ENCODE data around the gene TBC1D2B.

Gene TBC1D2B

GRCh38 chr15:78079298-78080087, 2.0 kb upstream of the TBC1D2B start:
- Histone ChIP-seq H3K9me3 (ENCODE audit: control insufficient read depth, low read length) (no peaks in the 10 kb centered on the region), H3K4me1 (peaks cover 4% of the 10 kb centered on the region), H3K9ac (no peak overlapping the region), H3K36me3 (ENCODE audit: control insufficient read depth, insufficient read depth, low read length) (no peaks in the 10 kb centered on the region), H2AFZ (no peak overlapping the region), H3K4me2 (ENCODE audit: low read length) (no peak overlapping the region), H3K27ac (no peak overlapping the region), H3K4me3 (ENCODE audit: low read depth, low read length) (no peak overlapping the region), H3K27me3 (ENCODE audit: control insufficient read depth, insufficient read depth, low read length) (no peaks in the 10 kb centered on the region), H3K79me2 (peaks cover under 1% of the 10 kb centered on the region)
- TF ChIP-seq CTCF (IDR thresholded peaks at IDR 0.05) = no peak

GRCh38 chr15:78077871-78078210, 330 bp upstream of the TBC1D2B start:
- Histone ChIP-seq H3K9ac (no peak overlapping the region), H3K36me3 (ENCODE audit: control insufficient read depth, insufficient read depth, low read length) (no peaks in the 10 kb centered on the region), H3K79me2 (peaks cover 2% of the 10 kb centered on the region), H3K27ac (peak overlapping the region; percentile 49), H3K4me1 (peaks cover 4% of the 10 kb centered on the region), H3K4me3 (ENCODE audit: low read depth, low read length) (peak overlapping the region; percentile 47), H2AFZ (peak overlapping the region; percentile 80), H3K9me3 (ENCODE audit: control insufficient read depth, low read length) (no peaks in the 10 kb centered on the region), H3K4me2 (ENCODE audit: low read length) (peak overlapping the region; percentile 81), H3K27me3 (ENCODE audit: control insufficient read depth, insufficient read depth, low read length) (no peaks in the 10 kb centered on the region)
- no peak for TF ChIP-seq CTCF (IDR thresholded peaks at IDR 0.05)

- Histone ChIP-seq H3K79me2 (peaks cover 2% of the 10 kb centered on the region), H3K36me3 (ENCODE audit: control insufficient read depth, insufficient read depth, low read length) (no peaks in the 10 kb centered on the region), H2AFZ (peak overlapping the region; percentile 75), H3K9ac (no peak overlapping the region), H3K27ac (peak overlapping the region; percentile 71), H3K4me1 (peaks cover 7% of the 10 kb centered on the region), H3K27me3 (ENCODE audit: control insufficient read depth, insufficient read depth, low read length) (no peaks in the 10 kb centered on the region), H3K4me3 (ENCODE audit: low read depth, low read length) (peak overlapping the region; percentile 60), H3K9me3 (ENCODE audit: control insufficient read depth, low read length) (no peaks in the 10 kb centered on the region), H3K4me2 (ENCODE audit: low read length) (peak overlapping the region; percentile 74)
- no peak for TF ChIP-seq CTCF (IDR thresholded peaks at IDR 0.05)
Observed at GRCh38 chr15:78076231-78077052, 1.1 kb downstream of the TBC1D2B start.

- TF ChIP-seq CTCF (IDR thresholded peaks at IDR 0.05) = no peak
- Histone ChIP-seq H3K27ac (peak overlapping the region; percentile 55), H3K36me3 (ENCODE audit: control insufficient read depth, insufficient read depth, low read length) (no peaks in the 10 kb centered on the region), H3K9ac (no peak overlapping the region), H3K4me3 (ENCODE audit: low read depth, low read length) (peak overlapping the region; percentile 37), H3K9me3 (ENCODE audit: control insufficient read depth, low read length) (no peaks in the 10 kb centered on the region), H3K79me2 (peaks cover 6% of the 10 kb centered on the region), H3K27me3 (ENCODE audit: control insufficient read depth, insufficient read depth, low read length) (no peaks in the 10 kb centered on the region), H2AFZ (no peak overlapping the region), H3K4me1 (peaks cover 7% of the 10 kb centered on the region), H3K4me2 (ENCODE audit: low read length) (peak overlapping the region; percentile 74)
Observed at GRCh38 chr15:78075490-78076230, 1.9 kb downstream of the TBC1D2B start.
